ENCODE data around the gene NBEAL2.

Gene NBEAL2

GRCh38 chr3:46948830-46949671 lies 30.4 kb upstream of the NBEAL2 start:
- Histone ChIP-seq H2AK5ac (ENCODE audit: low read length, severe bottlenecking) (peak overlapping the region; percentile 34), H3K27ac (ENCODE audit: low read length, poor library complexity, severe bottlenecking) (no peak overlapping the region), H3K4me2 (ENCODE audit: low read length, poor library complexity, severe bottlenecking) (no peak overlapping the region), H3K18ac (ENCODE audit: low read depth in 1 of 2, low read length in 2 of 2) (peak overlapping the region; percentile 88 to 91), H4K91ac (ENCODE audit: low read length) (peak overlapping the region; percentile 98), H3K9me3 (ENCODE audit: control insufficient read depth, low read length) (no peaks in the 10 kb centered on the region), H3K4me1 (ENCODE audit: control insufficient read depth, insufficient read depth, low read depth, low read length) (peaks cover 51% of the 10 kb centered on the region), H3K4ac (ENCODE audit: low read depth in 1 of 2, low read length in 2 of 2) (peak overlapping the region in 1 of 2 experiments; percentile 61), H3K36me3 (ENCODE audit: control insufficient read depth in 1 of 2, insufficient read depth in 2 of 2, low read depth in 1 of 2, low read length in 2 of 2) (peaks cover 25 to 31% of the 10 kb centered on the region in 2 experiments), H2BK5ac (ENCODE audit: low read depth, low read length, poor library complexity, severe bottlenecking) (no peak overlapping the region), H3K79me1 (replicated peaks; ENCODE audit: low read length, poor library complexity, severe bottlenecking) (peaks cover 30% of the 10 kb centered on the region), H2AFZ (ENCODE audit: low read depth, low read length) (no peak overlapping the region), H3K9ac (ENCODE audit: low read length) (no peak overlapping the region), H2BK15ac (ENCODE audit: low read depth, poor library complexity, severe bottlenecking) (peak overlapping the region; percentile 78), H3K14ac (ENCODE audit: low read length in 2 of 2) (peak overlapping the region in 1 of 2 experiments; percentile 93), H3K23ac (ENCODE audit: low read length in 2 of 2) (no peak overlapping the region), H3K4me3 (ENCODE audit: insufficient read depth in 1 of 2, low read depth in 1 of 2, low read length in 2 of 2) (no peak overlapping the region), H4K8ac (ENCODE audit: low read length) (no peak overlapping the region), H2BK12ac (ENCODE audit: low read length in 2 of 2) (peak overlapping the region; percentile 89 to 98), H2BK120ac (ENCODE audit: low read depth, low read length) (no peak overlapping the region), H3K27me3 (ENCODE audit: control insufficient read depth in 1 of 2, insufficient read depth in 1 of 2, low read length in 2 of 2) (no peaks in the 10 kb centered on the region)
- WGBS = 27% methylated on average over 6 of the region's 6 CpGs
- peak; percentile 54 for DNase-seq

GRCh38 chr3:46950177-46950576 lies 29.3 kb upstream of the NBEAL2 start:
- Histone ChIP-seq H3K27ac (ENCODE audit: low read length, poor library complexity, severe bottlenecking) (no peak overlapping the region), H2BK5ac (ENCODE audit: low read depth, low read length, poor library complexity, severe bottlenecking) (no peak overlapping the region), H2BK120ac (ENCODE audit: low read depth, low read length) (no peak overlapping the region), H3K23ac (ENCODE audit: low read length in 2 of 2) (no peak overlapping the region), H3K9me3 (ENCODE audit: control insufficient read depth, low read length) (no peaks in the 10 kb centered on the region), H2AK5ac (ENCODE audit: low read length, severe bottlenecking) (peak overlapping the region; percentile 35), H3K4me1 (ENCODE audit: control insufficient read depth, insufficient read depth, low read depth, low read length) (peaks cover 42% of the 10 kb centered on the region), H3K36me3 (ENCODE audit: control insufficient read depth in 1 of 2, insufficient read depth in 2 of 2, low read depth in 1 of 2, low read length in 2 of 2) (peaks cover 21 to 31% of the 10 kb centered on the region in 2 experiments), H3K9ac (ENCODE audit: low read length) (no peak overlapping the region), H2AFZ (ENCODE audit: low read depth, low read length) (no peak overlapping the region), H3K4me2 (ENCODE audit: low read length, poor library complexity, severe bottlenecking) (no peak overlapping the region), H3K79me1 (replicated peaks; ENCODE audit: low read length, poor library complexity, severe bottlenecking) (peaks cover 26% of the 10 kb centered on the region), H3K27me3 (ENCODE audit: control insufficient read depth in 1 of 2, insufficient read depth in 1 of 2, low read length in 2 of 2) (no peaks in the 10 kb centered on the region), H4K8ac (ENCODE audit: low read length) (no peak overlapping the region), H3K18ac (ENCODE audit: low read depth in 1 of 2, low read length in 2 of 2) (no peak overlapping the region), H3K14ac (ENCODE audit: low read length in 2 of 2) (no peak overlapping the region), H4K91ac (ENCODE audit: low read length) (no peak overlapping the region), H2BK12ac (ENCODE audit: low read length in 2 of 2) (no peak overlapping the region), H2BK15ac (ENCODE audit: low read depth, poor library complexity, severe bottlenecking) (no peak overlapping the region), H3K4me3 (ENCODE audit: insufficient read depth in 1 of 2, low read depth in 1 of 2, low read length in 2 of 2) (no peak overlapping the region), H3K4ac (ENCODE audit: low read depth in 1 of 2, low read length in 2 of 2) (no peak overlapping the region)
- no peak for DNase-seq
- WGBS = 95% methylated on average over 1 of the region's 2 CpGs

GRCh38 chr3:46950650-46951241 lies 28.7 kb upstream of the NBEAL2 start:
- Histone ChIP-seq H3K4me1 (ENCODE audit: control insufficient read depth, insufficient read depth, low read depth, low read length) (peaks cover 42% of the 10 kb centered on the region), H2BK5ac (ENCODE audit: low read depth, low read length, poor library complexity, severe bottlenecking) (no peak overlapping the region), H3K9ac (ENCODE audit: low read length) (no peak overlapping the region), H3K14ac (ENCODE audit: low read length in 2 of 2) (no peak overlapping the region), H3K36me3 (ENCODE audit: control insufficient read depth in 1 of 2, insufficient read depth in 2 of 2, low read depth in 1 of 2, low read length in 2 of 2) (peaks cover 19 to 25% of the 10 kb centered on the region in 2 experiments), H2AK5ac (ENCODE audit: low read length, severe bottlenecking) (no peak overlapping the region), H2AFZ (ENCODE audit: low read depth, low read length) (no peak overlapping the region), H4K91ac (ENCODE audit: low read length) (no peak overlapping the region), H3K9me3 (ENCODE audit: control insufficient read depth, low read length) (no peaks in the 10 kb centered on the region), H3K18ac (ENCODE audit: low read depth in 1 of 2, low read length in 2 of 2) (no peak overlapping the region), H4K8ac (ENCODE audit: low read length) (no peak overlapping the region), H3K79me1 (replicated peaks; ENCODE audit: low read length, poor library complexity, severe bottlenecking) (peaks cover 25% of the 10 kb centered on the region), H2BK12ac (ENCODE audit: low read length in 2 of 2) (no peak overlapping the region), H3K4me2 (ENCODE audit: low read length, poor library complexity, severe bottlenecking) (no peak overlapping the region), H3K27ac (ENCODE audit: low read length, poor library complexity, severe bottlenecking) (no peak overlapping the region), H3K23ac (ENCODE audit: low read length in 2 of 2) (no peak overlapping the region), H2BK15ac (ENCODE audit: low read depth, poor library complexity, severe bottlenecking) (no peak overlapping the region), H3K27me3 (ENCODE audit: control insufficient read depth in 1 of 2, insufficient read depth in 1 of 2, low read length in 2 of 2) (no peaks in the 10 kb centered on the region), H2BK120ac (ENCODE audit: low read depth, low read length) (no peak overlapping the region), H3K4me3 (ENCODE audit: insufficient read depth in 1 of 2, low read depth in 1 of 2, low read length in 2 of 2) (no peak overlapping the region), H3K4ac (ENCODE audit: low read depth in 1 of 2, low read length in 2 of 2) (no peak overlapping the region)
- WGBS = 98% methylated on average over 5 of the region's 7 CpGs
- no peak for DNase-seq

- Histone ChIP-seq H2AK5ac (ENCODE audit: low read length, severe bottlenecking) (no peak overlapping the region), H2AFZ (ENCODE audit: low read depth, low read length) (no peak overlapping the region), H3K4me1 (ENCODE audit: control insufficient read depth, insufficient read depth, low read depth, low read length) (peaks cover 31% of the 10 kb centered on the region), H3K18ac (ENCODE audit: low read depth in 1 of 2, low read length in 2 of 2) (no peak overlapping the region), H3K27ac (ENCODE audit: low read length, poor library complexity, severe bottlenecking) (no peak overlapping the region), H4K91ac (ENCODE audit: low read length) (no peak overlapping the region), H2BK12ac (ENCODE audit: low read length in 2 of 2) (no peak overlapping the region), H3K23ac (ENCODE audit: low read length in 2 of 2) (no peak overlapping the region), H3K27me3 (ENCODE audit: control insufficient read depth in 1 of 2, insufficient read depth in 1 of 2, low read length in 2 of 2) (no peaks in the 10 kb centered on the region), H3K36me3 (ENCODE audit: control insufficient read depth in 1 of 2, insufficient read depth in 2 of 2, low read depth in 1 of 2, low read length in 2 of 2) (peaks cover 6 to 9% of the 10 kb centered on the region in 2 experiments), H3K4me3 (ENCODE audit: insufficient read depth in 1 of 2, low read depth in 1 of 2, low read length in 2 of 2) (no peak overlapping the region), H2BK5ac (ENCODE audit: low read depth, low read length, poor library complexity, severe bottlenecking) (no peak overlapping the region), H3K4me2 (ENCODE audit: low read length, poor library complexity, severe bottlenecking) (no peak overlapping the region), H3K4ac (ENCODE audit: low read depth in 1 of 2, low read length in 2 of 2) (no peak overlapping the region), H3K9ac (ENCODE audit: low read length) (no peak overlapping the region), H2BK120ac (ENCODE audit: low read depth, low read length) (no peak overlapping the region), H2BK15ac (ENCODE audit: low read depth, poor library complexity, severe bottlenecking) (no peak overlapping the region), H3K14ac (ENCODE audit: low read length in 2 of 2) (no peak overlapping the region), H4K8ac (ENCODE audit: low read length) (peak overlapping the region; percentile 25), H3K79me1 (replicated peaks; ENCODE audit: low read length, poor library complexity, severe bottlenecking) (peaks cover 18% of the 10 kb centered on the region), H3K9me3 (ENCODE audit: control insufficient read depth, low read length) (no peaks in the 10 kb centered on the region)
- WGBS = 96% methylated on average over 2 of the region's 2 CpGs
- no peak for DNase-seq
Observed at GRCh38 chr3:46952813-46953212, 26.7 kb upstream of the NBEAL2 start.

Measured in mesenchymal stem cell (in vitro differentiated cells and primary cell).